Embryonic facial prominence (tissue), 1 donor: ENCODE results near the gene KCNF1.

Experiments
- DNase-seq: peaks from one replicate; pipeline ENCODE4 v3.0.0-alpha.2; 2016; ENCODE audit errors: extremely low spot score

The KCNF1 gene

GRCh38 chr2:10905006-10905861 lies 6.5 kb upstream of the KCNF1 start:
- no peak for DNase-seq

DNA sequence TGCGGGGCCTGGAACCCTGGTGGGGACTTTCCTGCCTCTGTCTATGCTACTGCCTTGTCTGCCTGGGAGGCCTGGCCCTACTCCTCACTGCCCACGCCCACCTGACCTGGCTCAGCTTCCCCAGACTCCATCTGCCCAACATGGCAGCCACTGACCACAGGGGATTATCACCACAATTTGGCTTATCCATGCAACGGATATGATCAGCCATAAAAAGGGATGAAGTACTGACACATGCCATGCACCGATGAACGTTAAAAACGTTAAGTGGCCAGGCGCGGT lies 5.9 kb upstream of the KCNF1 start:
- DNase-seq: no peak

DNA sequence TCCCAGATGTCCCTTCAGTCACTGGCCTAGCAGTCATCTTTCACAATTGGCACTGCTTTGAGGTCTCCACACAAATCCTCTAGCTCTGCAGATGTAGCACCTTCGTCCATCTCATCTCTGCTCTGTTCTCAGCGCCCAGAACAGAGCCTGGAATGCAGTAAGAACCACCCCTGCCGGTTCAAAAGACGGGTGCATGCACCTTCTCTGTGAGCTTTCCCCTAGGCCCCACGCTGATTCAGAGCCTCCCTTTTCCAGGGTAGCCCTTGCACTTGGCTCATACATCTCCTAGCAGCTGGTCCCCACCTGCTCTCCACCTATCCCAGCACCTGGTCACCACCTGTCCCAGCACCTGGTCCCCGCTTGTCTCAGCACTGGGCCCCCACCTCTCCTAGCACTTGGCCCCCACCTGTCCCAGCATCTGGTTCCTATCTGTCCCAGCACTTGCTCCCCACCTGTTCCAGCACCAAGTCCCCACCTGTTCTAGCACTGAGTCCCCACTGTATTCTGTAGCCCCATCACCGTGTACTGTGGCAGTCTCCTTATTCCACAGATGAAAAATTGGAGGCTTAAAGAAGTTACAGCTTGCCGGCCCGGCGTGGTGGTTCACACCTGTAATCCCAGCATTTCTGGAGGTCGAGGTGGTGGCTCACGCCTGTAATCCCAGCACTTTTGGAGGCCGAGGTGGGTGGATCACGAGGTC lies 4.7 kb upstream of the KCNF1 start:
- DNase-seq: no peak

DNA sequence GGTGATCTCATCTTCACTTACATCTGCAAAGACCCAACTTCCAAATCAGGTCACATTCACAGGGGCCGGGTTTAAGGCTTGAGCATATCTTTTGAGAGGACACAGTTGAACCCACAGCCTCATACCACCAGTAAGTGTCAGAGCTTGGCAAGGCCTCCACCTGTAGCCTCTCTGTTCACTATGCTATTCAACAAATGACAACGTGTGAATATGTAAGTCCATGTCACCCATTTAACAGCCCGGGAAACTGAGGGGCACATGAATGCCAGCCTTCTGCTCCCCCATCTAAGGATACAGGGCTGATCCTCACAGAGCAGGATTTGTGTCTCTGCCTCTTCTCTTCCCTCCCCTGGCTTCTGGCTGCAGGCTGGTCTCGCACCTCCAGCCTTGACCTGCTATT lies 3.5 kb upstream of the KCNF1 start:
- no peak for DNase-seq

DNA sequence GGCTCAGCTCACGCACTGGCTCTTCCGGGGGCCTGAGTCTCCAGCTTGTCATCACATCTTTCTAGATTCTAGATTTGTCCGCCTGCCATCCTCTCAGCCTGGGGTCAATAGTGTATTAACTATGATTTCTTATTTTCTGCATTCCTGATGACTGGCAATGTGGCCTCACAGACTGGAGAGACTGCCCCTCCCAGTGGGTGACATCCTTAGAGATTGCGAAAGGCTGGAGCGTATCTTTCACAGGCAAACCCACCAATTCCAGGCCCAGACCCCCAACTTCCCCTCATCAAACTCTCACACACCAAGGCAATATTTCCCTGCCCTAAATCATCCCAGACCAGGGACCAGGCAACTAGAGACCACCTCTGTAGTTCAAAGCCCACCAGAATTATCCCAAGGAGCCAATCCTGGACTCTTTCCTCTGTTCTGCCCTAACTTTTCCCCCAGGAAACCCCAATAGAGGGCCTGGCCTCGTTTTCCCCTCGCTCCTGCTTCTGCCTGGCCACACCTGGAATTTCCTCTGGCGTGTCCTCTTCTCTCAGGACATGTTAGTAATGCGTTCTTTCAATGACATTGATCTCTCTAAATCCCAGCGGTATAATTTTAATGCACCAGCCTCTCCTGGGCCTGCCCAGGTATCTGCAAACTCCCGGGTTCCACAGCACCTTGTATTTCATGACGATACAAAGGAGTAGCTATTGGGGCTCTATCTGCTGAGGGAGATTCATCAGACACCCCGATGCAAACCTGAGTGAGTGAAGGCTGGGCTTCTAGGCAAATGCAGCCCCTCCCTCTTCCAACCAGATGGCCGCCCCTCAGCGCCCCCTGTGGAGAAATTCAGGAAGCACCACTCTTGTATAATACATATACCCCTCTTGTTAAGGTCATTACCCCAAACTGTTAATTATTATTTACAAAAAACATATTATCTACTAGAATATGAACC lies 2.4 kb upstream of the KCNF1 start:
- no peak for DNase-seq

GRCh38 chr2:10909996-10910341 lies 1.8 kb upstream of the KCNF1 start:
- DNase-seq: no peak

DNA sequence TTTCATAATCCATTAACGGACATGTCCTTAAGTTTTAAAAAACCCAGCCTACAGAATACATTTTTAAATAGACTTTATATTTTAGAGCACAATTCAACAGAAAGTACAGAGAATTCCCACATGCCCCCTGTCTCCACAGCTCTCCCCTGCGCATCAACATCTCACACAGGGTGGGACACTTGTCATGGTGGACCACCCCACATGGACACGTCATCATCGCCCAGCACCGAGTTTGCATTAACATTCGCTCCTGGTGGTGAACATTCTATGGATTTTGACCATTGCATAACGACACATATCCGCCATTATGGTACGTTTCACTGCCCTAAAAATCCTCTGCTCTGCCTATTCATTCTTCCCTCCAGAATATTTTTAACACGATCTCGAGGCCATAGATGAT lies 1.1 kb upstream of the KCNF1 start:
- DNase-seq: no peak

- DNase-seq: no peak
Measured at GRCh38 chr2:10912076-10912731, 470 bp downstream of the KCNF1 start.

DNA sequence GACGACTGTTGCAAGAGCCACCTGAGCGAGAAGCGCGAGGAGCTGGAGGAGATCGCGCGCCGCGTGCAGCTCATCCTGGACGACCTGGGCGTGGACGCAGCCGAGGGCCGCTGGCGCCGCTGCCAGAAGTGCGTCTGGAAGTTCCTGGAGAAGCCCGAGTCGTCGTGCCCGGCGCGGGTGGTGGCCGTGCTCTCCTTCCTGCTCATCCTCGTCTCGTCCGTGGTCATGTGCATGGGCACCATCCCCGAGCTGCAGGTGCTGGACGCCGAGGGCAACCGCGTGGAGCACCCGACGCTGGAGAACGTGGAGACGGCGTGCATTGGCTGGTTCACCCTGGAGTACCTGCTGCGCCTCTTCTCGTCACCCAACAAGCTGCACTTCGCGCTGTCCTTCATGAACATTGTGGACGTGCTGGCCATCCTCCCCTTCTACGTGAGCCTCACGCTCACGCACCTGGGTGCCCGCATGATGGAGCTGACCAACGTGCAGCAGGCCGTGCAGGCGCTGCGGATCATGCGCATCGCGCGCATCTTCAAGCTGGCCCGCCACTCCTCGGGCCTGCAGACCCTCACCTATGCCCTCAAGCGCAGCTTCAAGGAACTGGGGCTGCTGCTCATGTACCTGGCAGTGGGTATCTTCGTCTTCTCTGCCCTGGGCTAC lies 1.2 kb downstream of the KCNF1 start:
- DNase-seq: no peak

- DNase-seq: no peak
Measured at GRCh38 chr2:10913501-10914271, 2.0 kb downstream of the KCNF1 start.

DNA sequence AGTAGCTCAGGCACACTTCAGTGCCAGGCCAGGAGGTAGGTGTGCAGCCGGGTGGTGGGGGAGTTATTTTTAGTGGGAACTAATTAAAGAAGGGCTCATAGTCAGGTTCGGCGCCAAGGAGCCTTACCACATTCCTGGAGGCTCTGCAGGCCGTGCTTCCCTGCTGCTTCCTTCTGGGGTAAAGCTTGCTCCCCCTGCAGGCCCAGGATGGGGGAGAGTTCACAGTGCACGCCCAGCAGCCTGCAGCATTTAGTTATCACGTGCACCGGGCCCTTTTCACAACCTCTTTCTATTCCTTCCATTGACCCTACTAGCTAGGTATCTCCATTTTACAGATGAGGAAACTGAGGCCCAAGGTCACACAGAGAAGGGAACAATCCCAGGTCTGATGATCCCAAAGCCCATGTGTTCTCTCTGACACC lies 2.5 kb downstream of the KCNF1 start:
- no peak for DNase-seq

DNA sequence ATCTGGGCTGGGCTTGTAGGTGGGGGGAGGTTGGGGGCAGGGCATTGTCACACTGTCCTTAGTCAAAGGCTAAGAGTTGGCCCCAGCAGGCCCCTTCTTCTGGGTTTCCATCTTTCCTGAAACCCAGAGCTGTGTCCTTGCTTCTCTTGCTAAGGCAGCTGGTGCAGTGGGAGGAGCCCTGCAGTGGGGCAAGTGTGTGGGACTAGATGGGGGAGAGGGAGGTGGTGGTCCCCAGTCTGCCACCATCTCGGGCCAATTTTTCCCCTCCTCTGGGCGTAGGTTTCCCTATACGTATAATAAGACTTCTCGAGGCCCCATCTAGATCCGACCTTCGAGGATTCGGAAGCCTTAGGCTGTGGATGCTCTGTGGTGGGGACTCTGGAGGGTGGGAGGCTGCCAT lies 3.5 kb downstream of the KCNF1 start:
- DNase-seq: no peak

DNA sequence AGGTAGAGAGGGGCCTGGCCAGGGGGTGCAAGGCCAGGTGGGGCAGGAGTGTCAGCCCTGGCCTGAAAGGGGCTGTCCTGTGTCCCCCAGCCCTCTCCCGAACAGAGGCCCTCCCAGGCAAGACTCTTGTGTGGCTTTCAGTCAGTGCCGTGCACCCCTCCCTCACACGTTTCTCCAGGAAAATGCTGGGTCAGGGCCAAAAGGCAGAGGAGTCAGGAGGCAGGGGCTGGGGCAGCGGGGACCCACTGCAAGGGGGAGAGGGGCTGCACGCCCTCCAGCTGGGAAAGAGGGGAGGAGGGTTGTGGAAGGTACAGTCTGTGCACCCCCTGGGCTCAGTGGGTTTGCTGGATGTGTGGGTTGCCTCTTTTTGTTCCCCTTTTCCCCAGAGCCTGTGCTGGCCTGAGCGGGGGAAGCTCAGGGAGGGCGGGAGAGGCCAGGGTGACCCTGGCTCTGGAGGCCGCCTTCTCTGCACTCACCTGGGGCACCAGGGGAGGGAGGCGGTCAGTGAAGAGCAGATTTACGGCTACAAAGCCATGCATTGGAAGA lies 4.1 kb downstream of the KCNF1 start:
- no peak for DNase-seq

- DNase-seq: no peak
Measured at GRCh38 chr2:10916953-10917352, 5.2 kb downstream of the KCNF1 start.

DNA sequence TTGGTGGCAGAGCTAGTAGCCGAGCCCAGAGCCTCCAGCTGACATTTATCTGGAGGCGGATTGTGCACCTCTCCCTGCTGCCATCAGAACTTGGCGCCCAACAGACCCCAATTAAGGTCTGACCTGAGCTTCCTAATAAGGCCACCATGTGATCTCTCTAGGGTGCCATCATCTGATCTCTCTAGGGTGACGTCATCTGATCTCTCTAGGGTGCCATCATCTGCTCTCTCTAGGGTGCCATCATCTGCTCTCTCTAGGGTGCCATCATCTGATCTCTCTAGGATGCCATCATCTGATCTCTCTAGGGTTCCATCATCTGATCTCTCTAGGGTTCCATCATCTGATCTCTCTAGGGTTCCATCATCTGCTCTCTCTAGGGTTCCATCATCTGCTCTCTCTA lies 6.2 kb downstream of the KCNF1 start:
- DNase-seq: no peak

- no peak for DNase-seq
Measured at GRCh38 chr2:10918661-10919409, 7.1 kb downstream of the KCNF1 start.

DNA sequence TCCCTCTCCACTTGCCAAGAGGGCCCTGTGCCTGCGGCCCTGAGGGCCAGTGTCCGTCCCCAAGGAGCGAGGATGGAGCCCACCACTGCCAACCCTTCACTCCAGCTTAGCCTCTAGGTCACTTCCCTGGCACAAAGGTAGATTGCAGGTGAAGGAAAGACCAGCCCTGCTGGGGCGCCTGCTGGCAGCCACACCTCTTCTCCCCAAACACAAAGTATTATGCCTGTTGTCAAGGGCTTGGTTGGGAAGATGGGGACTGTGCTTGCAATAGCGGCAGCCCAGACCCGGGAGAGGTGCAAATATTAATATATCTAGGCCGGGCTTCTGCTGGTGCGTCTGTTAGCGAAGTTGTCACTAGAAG lies 7.7 kb downstream of the KCNF1 start:
- no peak for DNase-seq

DNA sequence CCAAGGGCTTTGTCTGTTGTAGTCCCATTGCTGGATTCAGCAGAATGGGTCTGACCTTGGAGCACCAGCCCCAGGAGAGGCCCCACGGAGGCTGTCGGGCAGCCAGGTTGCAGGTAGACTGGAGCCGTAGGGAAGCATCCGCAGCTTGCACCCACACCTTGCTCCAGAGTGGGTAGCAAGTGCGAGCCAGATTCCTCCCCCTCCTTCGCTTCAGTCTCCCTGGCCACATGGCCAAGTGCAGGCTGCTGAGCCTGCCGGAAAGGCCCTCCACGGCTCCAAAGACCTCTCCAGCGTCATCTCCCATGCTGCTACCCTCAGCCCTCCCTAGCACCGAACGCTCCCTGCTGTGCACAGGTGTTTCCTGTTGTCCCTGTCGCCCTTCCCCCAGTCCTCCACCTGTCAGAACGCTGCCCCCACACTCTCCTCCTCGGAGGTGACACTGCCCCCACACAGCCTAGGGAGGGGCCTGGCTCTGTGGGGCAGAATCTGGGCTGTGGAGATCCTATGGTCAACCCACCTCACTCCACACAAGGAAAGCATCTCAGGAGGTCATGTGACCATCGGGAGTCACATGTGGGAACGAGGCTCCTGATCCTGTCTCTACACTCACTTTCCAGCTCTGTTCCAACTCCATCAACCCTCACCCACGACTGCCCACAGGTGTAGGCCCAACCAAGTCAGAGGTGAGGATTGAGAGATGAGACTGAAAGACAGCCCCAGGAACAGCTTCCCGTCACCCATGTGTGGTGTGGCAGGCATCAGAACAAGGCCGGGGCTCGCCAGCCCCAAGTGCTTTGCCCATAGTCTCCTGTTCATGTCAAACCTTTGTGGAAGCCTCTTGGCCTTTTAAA lies 8.3 kb downstream of the KCNF1 start:
- no peak for DNase-seq
